Upper lobe of left lung (tissue), 6 donors: Measurements from ENCODE around the gene SPATA12. TPM values are rescaled to one million over a fixed set of nuclear protein-coding genes. Genes with fewer than 3 reads are reported as not detected.
A peak's percentile ranks its signal among the peaks of the same experiment; 100 is the strongest.

Experiments used
- ATAC-seq, 2 donors: fragments of 200-7000 bp; cut with Tn5 transposase; one replicate each; pipeline ENCODE4 v1.9.1; 2022; ENCODE audit warnings: mild to moderate bottlenecking in 2 of 2, moderate library complexity in 2 of 2; ENCODE audit not compliant: low FRiP score in 2 of 2
- DNase-seq, 2 donors: peaks; one replicate each; pipeline ENCODE4 v3.0.0-alpha.2; 2019 to 2020
- H3K27ac ChIP-seq, 4 donors: fragments of 200-600 bp; sonication (generic); one replicate each; pipeline ENCODE4 v1.5.1; 2016 to 2019
- H3K27me3 ChIP-seq, 4 donors: fragments of 200-600 bp; sonication (generic); one replicate each; pipeline ENCODE4 v1.5.1; 2017 to 2019
- H3K36me3 ChIP-seq, 4 donors: fragments of 200-600 bp; sonication (generic); one replicate each; pipeline ENCODE4 v1.5.1; 2016 to 2019
- H3K4me1 ChIP-seq, 4 donors: fragments of 200-600 bp; sonication (generic); one replicate each; pipeline ENCODE4 v1.5.1; 2018 to 2019
- H3K4me3 ChIP-seq, 4 donors: fragments of 200-600 bp; sonication (generic); one replicate each; pipeline ENCODE4 v1.5.1; 2017 to 2019; ENCODE audit warnings: mild to moderate bottlenecking in 2 of 4, moderate library complexity in 1 of 4
- H3K9me3 ChIP-seq, 4 donors: fragments of 200-600 bp; sonication (generic); one replicate each; pipeline ENCODE4 v1.5.1; 2018 to 2019
- CTCF ChIP-seq, 6 experiments: fragments of 450-650 bp in 4 of 6; fragments of 200-600 bp in 2 of 6; sonication (generic) in 2 of 6; IDR thresholded peaks; one replicate each; pipeline ENCODE4 v1.5.1; 2016 to 2019; ENCODE audit warnings: antibody characterized with exemption in 6 of 6
- EP300 ChIP-seq, 4 donors: sonication (generic); formaldehyde crosslinking; IDR thresholded peaks; one replicate each; pipeline ENCODE4 v1.5.1; 2017; ENCODE audit warnings: antibody characterized with exemption in 4 of 4, control low read depth in 2 of 4
- POLR2A ChIP-seq, 4 donors: fragments of 450-650 bp; IDR thresholded peaks; one replicate each; pipeline ENCODE4 v1.5.1; 2016 to 2017; ENCODE audit warnings: antibody characterized with exemption in 4 of 4, mild to moderate bottlenecking in 2 of 4
- POLR2AphosphoS5 ChIP-seq, 2 donors: sonication (generic); formaldehyde crosslinking; IDR thresholded peaks; one replicate each; pipeline ENCODE4 v1.5.1; 2017; ENCODE audit warnings: antibody characterized with exemption in 2 of 2
- WGBS, 2 donors: methylation state at CpG; one replicate each; pipeline ENCODE4 v1.1.5; 2017 to 2018; 5-methylcytosine and 5-hydroxymethylcytosine counted together
- total RNA-seq, 6 donors: library from RNA; depleted of rRNA in 4 of 6; stranded (reverse); fragments of >200 nt in 4 of 6; gene quantifications; one replicate each; pipeline versions ENCODE4 v1.1.0 to v1.2.1, GENCODE V29; 2016 to 2021
- donor health status: DM: no; HTN: no; CAD: no; lungs with moderate emphysema.
- donor health status: DM: no; HTN: yes; CAD: no; lungs with severe emphysema.

SPATA12 gene
- total RNA-seq, 6 donors from 2014 or later, result 0.27 to 1.0 (median 0.36) TPM; not detected in 2

DNA sequence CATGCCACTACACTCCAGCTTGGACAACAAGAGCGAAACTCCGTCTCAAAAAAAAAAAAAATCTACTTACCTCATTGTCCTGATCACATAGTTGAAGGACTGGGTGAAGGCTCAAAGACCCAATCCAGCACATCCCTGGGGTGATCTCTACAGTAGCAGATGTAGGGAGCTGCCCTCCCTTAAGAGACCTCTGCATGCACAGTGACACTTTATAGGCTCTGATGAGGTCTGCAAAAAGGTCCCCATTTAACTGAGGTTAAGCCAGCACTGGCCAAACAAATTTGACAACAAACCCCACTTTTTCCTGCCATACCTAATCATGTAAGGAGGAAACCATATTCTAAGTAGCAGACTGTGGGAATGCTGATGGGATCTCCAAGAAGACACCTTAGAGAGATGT, 31.1 kb upstream of the SPATA12 start:
- WGBS, 2 donors, result 78 to 94% methylated on average over 2 of the region's 2 CpGs
- H3K4me1 ChIP-seq, result no peaks in the 10 kb centered on the region
- ATAC-seq (no peak), DNase-seq (no peak)
- no peaks in the 10 kb centered on the region for H3K36me3 ChIP-seq
- H3K9me3 ChIP-seq, result no peaks in the 10 kb centered on the region
- TF ChIP-seq CTCF (IDR thresholded peaks at IDR 0.05) (no peak), EP300 (IDR thresholded peaks at IDR 0.05) (no peak), POLR2A (IDR thresholded peaks at IDR 0.05) (no peak), POLR2AphosphoS5 (IDR thresholded peaks at IDR 0.05) (no peak)
- H3K27me3 ChIP-seq, result no peaks in the 10 kb centered on the region
- H3K4me3 ChIP-seq, result no peak overlapping the region
- no peak overlapping the region for H3K27ac ChIP-seq

GRCh38 chr3:57029924-57030323, 30.5 kb upstream of the SPATA12 start:
- Histone ChIP-seq H3K9me3 (no peaks in the 10 kb centered on the region), H3K27ac (no peak overlapping the region), H3K27me3 (no peaks in the 10 kb centered on the region), H3K36me3 (no peaks in the 10 kb centered on the region), H3K4me3 (no peak overlapping the region), H3K4me1 (no peaks in the 10 kb centered on the region)
- TF ChIP-seq EP300 (IDR thresholded peaks at IDR 0.05), result no peak
- TF ChIP-seq CTCF (IDR thresholded peaks at IDR 0.05), result no peak
- TF ChIP-seq POLR2AphosphoS5 (IDR thresholded peaks at IDR 0.05), result no peak
- no peak for TF ChIP-seq POLR2A (IDR thresholded peaks at IDR 0.05)
- DNase-seq, result no peak
- 77 to 89% methylated on average over 5 to 7 of the region's 7 CpGs for WGBS, 2 donors
- no peak for ATAC-seq

GRCh38 chr3:57030721-57031120, 29.7 kb upstream of the SPATA12 start:
- 32 to 52% methylated on average over 3 of the region's 3 CpGs for WGBS, 2 donors
- no peak overlapping the region for H3K27ac ChIP-seq

GRCh38 chr3:57031631-57032541, 28.6 kb upstream of the SPATA12 start:
- TF ChIP-seq POLR2AphosphoS5 (IDR thresholded peaks at IDR 0.05) (no peak), EP300 (IDR thresholded peaks at IDR 0.05) (no peak), POLR2A (IDR thresholded peaks at IDR 0.05) (no peak)

More at GRCh38 chr3:57030721-57031120, 29.7 kb upstream of the SPATA12 start:
- H3K4me1 ChIP-seq, result no peaks in the 10 kb centered on the region
- no peak for ATAC-seq
- H3K27me3 ChIP-seq, result no peaks in the 10 kb centered on the region
- no peak overlapping the region for H3K4me3 ChIP-seq
- no peak for DNase-seq
- TF ChIP-seq EP300 (IDR thresholded peaks at IDR 0.05) (no peak), POLR2A (IDR thresholded peaks at IDR 0.05) (no peak), CTCF (IDR thresholded peaks at IDR 0.05) (no peak), POLR2AphosphoS5 (IDR thresholded peaks at IDR 0.05) (no peak)
- no peaks in the 10 kb centered on the region for H3K9me3 ChIP-seq
- no peaks in the 10 kb centered on the region for H3K36me3 ChIP-seq

GRCh38 chr3:57036952-57037351, 23.5 kb upstream of the SPATA12 start:
- H3K27ac ChIP-seq, result no peak overlapping the region
- H3K36me3 ChIP-seq, result no peaks in the 10 kb centered on the region
- ATAC-seq, result no peak
- WGBS, 2 donors, result 78 to 94% methylated on average over 5 of the region's 5 CpGs
- H3K4me1 ChIP-seq, result no peaks in the 10 kb centered on the region
- H3K9me3 ChIP-seq, result no peaks in the 10 kb centered on the region
- TF ChIP-seq EP300 (IDR thresholded peaks at IDR 0.05) (no peak), POLR2A (IDR thresholded peaks at IDR 0.05) (no peak), CTCF (IDR thresholded peaks at IDR 0.05) (no peak), POLR2AphosphoS5 (IDR thresholded peaks at IDR 0.05) (no peak)
- DNase-seq, result no peak
- no peaks in the 10 kb centered on the region for H3K27me3 ChIP-seq
- H3K4me3 ChIP-seq, result no peak overlapping the region

More at GRCh38 chr3:57031631-57032541, 28.6 kb upstream of the SPATA12 start:
- Histone ChIP-seq H3K27ac (no peak overlapping the region), H3K9me3 (no peaks in the 10 kb centered on the region), H3K27me3 (no peaks in the 10 kb centered on the region), H3K4me1 (no peaks in the 10 kb centered on the region), H3K36me3 (no peaks in the 10 kb centered on the region), H3K4me3 (no peak overlapping the region)
- DNase-seq (no peak), ATAC-seq (peak in 1 of 2 donors; percentile 45)
- 69 to 83% methylated on average over 5 of the region's 5 CpGs for WGBS, 2 donors
